Liver (tissue), 9 donors: ENCODE measurements around the gene PHB1. TPM values are rescaled to one million over a fixed set of nuclear protein-coding genes. Genes with fewer than 3 reads are reported as not detected.

ENCODE experiments used
- DNase-seq: peaks from one replicate; pipeline ENCODE4 v3.0.0-alpha.2; 2017; ENCODE audit warnings: low spot score
- H3K27ac ChIP-seq, 2 donors: one replicate each; pipeline ENCODE4 v1.7.0; 2013; ENCODE audit warnings: inconsistent platforms in 2 of 2, low read length in 2 of 2, control low read depth in 1 of 2, low read depth in 1 of 2, mild to moderate bottlenecking in 1 of 2
- H3K27me3 ChIP-seq, 4 donors: one replicate each; pipeline versions ENCODE4 v1.6.1 to v1.7.0; 2013; ENCODE audit warnings: low read length in 3 of 4, inconsistent platforms in 1 of 4, mild to moderate bottlenecking in 1 of 4, moderate library complexity in 1 of 4; ENCODE audit not compliant: control insufficient read depth in 4 of 4, insufficient read depth in 4 of 4
- H3K36me3 ChIP-seq, 4 donors: one replicate each; pipeline versions ENCODE4 v1.6.1 to v1.7.0; 2013; ENCODE audit warnings: low read length in 3 of 4, mild to moderate bottlenecking in 3 of 4, low read depth in 1 of 4, moderate library complexity in 1 of 4; ENCODE audit not compliant: control insufficient read depth in 4 of 4, insufficient read depth in 3 of 4
- H3K4me1 ChIP-seq, 4 donors: one replicate each; pipeline versions ENCODE4 v1.6.1 to v1.7.0; 2013; ENCODE audit warnings: low read length in 3 of 4, mild to moderate bottlenecking in 3 of 4, moderate library complexity in 1 of 4; ENCODE audit not compliant: control insufficient read depth in 4 of 4, insufficient read depth in 4 of 4
- H3K4me3 ChIP-seq, 3 donors: one replicate each; pipeline versions ENCODE4 v1.6.1 to v1.7.0; 2013; ENCODE audit warnings: low read length in 3 of 3, control low read depth in 1 of 3, low read depth in 1 of 3, mild to moderate bottlenecking in 1 of 3
- H3K9ac ChIP-seq, 2 donors: one replicate each; pipeline ENCODE4 v1.7.0; 2013; ENCODE audit warnings: low read length in 2 of 2, mild to moderate bottlenecking in 2 of 2, moderate library complexity in 2 of 2, control low read depth in 1 of 2, low read depth in 1 of 2
- H3K9me3 ChIP-seq, 4 donors: one replicate each; pipeline versions ENCODE4 v1.6.1 to v1.7.0; 2013; ENCODE audit warnings: low read length in 3 of 4; ENCODE audit not compliant: control insufficient read depth in 4 of 4
- ATF3 ChIP-seq: IDR thresholded peaks from 2 replicates; pipeline ENCODE4 v1.6.1; 2016; ENCODE audit warnings: antibody characterized with exemption
- CTCF ChIP-seq: fragments of 150-350 bp; IDR thresholded peaks from 2 replicates; pipeline ENCODE4 v1.5.1; 2017; ENCODE audit warnings: improper control_type of control experiment, low read depth, low read length; ENCODE audit not compliant: missing input control
- EGR1 ChIP-seq, 2 donors: IDR thresholded peaks; 2 replicates each; pipeline ENCODE4 v1.6.1; 2016 to 2018; ENCODE audit warnings: antibody characterized with exemption in 2 of 2, low read depth in 2 of 2
- FOXA1 ChIP-seq: IDR thresholded peaks from 2 replicates; pipeline ENCODE4 v1.6.1; 2016; ENCODE audit warnings: antibody characterized with exemption
- FOXA2 ChIP-seq: IDR thresholded peaks from 2 replicates; pipeline ENCODE4 v1.6.1; 2016; ENCODE audit warnings: antibody characterized with exemption
- GABPA ChIP-seq, 2 donors: IDR thresholded peaks in 1 of 2; conservative IDR thresholded peaks in 1 of 2; 2 replicates each; pipeline ENCODE4 v1.6.1; 2016; ENCODE audit warnings: antibody characterized with exemption in 2 of 2, mild to moderate bottlenecking in 1 of 2, moderate library complexity in 1 of 2
- HNF4A ChIP-seq, 2 donors: conservative IDR thresholded peaks; 2 replicates each; pipeline ENCODE4 v1.6.1; 2016; ENCODE audit warnings: antibody characterized with exemption in 2 of 2, mild to moderate bottlenecking in 2 of 2
- HNF4G ChIP-seq: IDR thresholded peaks from 2 replicates; pipeline ENCODE4 v1.6.1; 2016; ENCODE audit warnings: antibody characterized with exemption
- JUND ChIP-seq, 2 donors: IDR thresholded peaks; 2 replicates each; pipeline ENCODE4 v1.6.1; 2016; ENCODE audit warnings: antibody characterized with exemption in 2 of 2
- MAX ChIP-seq: IDR thresholded peaks from 2 replicates; pipeline ENCODE4 v1.6.1; 2016; ENCODE audit warnings: antibody characterized with exemption
- NR2F2 ChIP-seq: IDR thresholded peaks from 2 replicates; pipeline ENCODE4 v1.6.1; 2016; ENCODE audit warnings: antibody characterized with exemption
- RAD21 ChIP-seq, 2 donors: IDR thresholded peaks; 2 replicates each; pipeline ENCODE4 v1.6.1; 2016; ENCODE audit warnings: antibody characterized with exemption in 2 of 2, mild to moderate bottlenecking in 2 of 2
- REST ChIP-seq: IDR thresholded peaks from 2 replicates; pipeline ENCODE4 v1.6.1; 2016; ENCODE audit warnings: antibody characterized with exemption, mild to moderate bottlenecking
- RXRA ChIP-seq, 2 donors: IDR thresholded peaks; 2 replicates each; pipeline ENCODE4 v1.6.1; 2017 to 2018; ENCODE audit warnings: antibody characterized with exemption in 2 of 2, mild to moderate bottlenecking in 1 of 2
- SP1 ChIP-seq: IDR thresholded peaks from 2 replicates; pipeline ENCODE4 v1.6.1; 2018; ENCODE audit warnings: antibody characterized with exemption, mild to moderate bottlenecking
- TAF1 ChIP-seq: conservative IDR thresholded peaks from 2 replicates; pipeline ENCODE4 v1.6.1; 2016; ENCODE audit warnings: antibody characterized with exemption, mild to moderate bottlenecking
- YY1 ChIP-seq: IDR thresholded peaks from 2 replicates; pipeline ENCODE4 v1.6.1; 2016; ENCODE audit warnings: antibody characterized with exemption, mild to moderate bottlenecking
- ZBTB33 ChIP-seq: IDR thresholded peaks from 2 replicates; pipeline ENCODE4 v1.6.1; 2016; ENCODE audit warnings: antibody characterized with exemption
- WGBS: extraction: QIAGEN DNeasy Blood & Tissue Kit; methylation state at CpG from one replicate; pipeline ENCODE4 v1.1.7; 2013; 5-methylcytosine and 5-hydroxymethylcytosine counted together
- polyA plus RNA-seq, 2 donors: library from polyadenylated mRNA; stranded (reverse) in 1 of 2; unstranded in 1 of 2; fragments of 200-250 nt in 1 of 2; fragments of >200 nt in 1 of 2; fragmentation: Nextera tagmentation in 1 of 2; extraction: Ambion mirVana in 1 of 2; gene quantifications; one replicate each; pipeline versions ENCODE4 v1.2.1 to v1.2.3, GENCODE V29; 2013 to 2015
- total RNA-seq, 2 donors: library from RNA; depleted of rRNA; stranded (reverse); fragments of >200 nt; gene quantifications; one replicate each; pipeline ENCODE4 v1.2.3, GENCODE V29; 2014
- donor health status: healthy.
- donor health status: healthy.
- donor health status: healthy.
- donor health status: healthy.
- donor health status: healthy.

Gene PHB1
- total and polyA plus RNA-seq, 4 donors = 52.5 to 149 (median 98.5) TPM

- DNase-seq = no peak
- 72% methylated on average over 4 of the region's 4 CpGs for WGBS
- Histone ChIP-seq H3K36me3 (no peaks in the 10 kb centered on the region), H3K27ac (no peak overlapping the region), H3K27me3 (no peaks in the 10 kb centered on the region), H3K9me3 (no peaks in the 10 kb centered on the region), H3K9ac (no peak overlapping the region), H3K4me3 (no peak overlapping the region), H3K4me1 (no peaks in the 10 kb centered on the region)
- TF ChIP-seq CTCF = no peak
- no peak for TF ChIP-seq FOXA1
- TF ChIP-seq TAF1 = no peak
- TF ChIP-seq HNF4A (conservative IDR thresholded peaks at IDR 0.05) = no peak
- no peak for TF ChIP-seq RXRA (IDR thresholded peaks at IDR 0.05)
- TF ChIP-seq RAD21 (IDR thresholded peaks at IDR 0.05) = no peak
- no peak for TF ChIP-seq FOXA2
- TF ChIP-seq GABPA (IDR thresholded peaks at IDR 0.05 in 1 of 2, conservative IDR thresholded peaks at IDR 0.05 in 1 of 2) = no peak
- TF ChIP-seq HNF4G = no peak
- TF ChIP-seq JUND (IDR thresholded peaks at IDR 0.05) = no peak
- TF ChIP-seq ATF3 = no peak
- TF ChIP-seq SP1 = no peak
- TF ChIP-seq YY1 = no peak
- no peak for TF ChIP-seq MAX
- no peak for TF ChIP-seq NR2F2
- no peak for TF ChIP-seq REST
- no peak for TF ChIP-seq ZBTB33
- no peak for TF ChIP-seq EGR1 (IDR thresholded peaks at IDR 0.05; ENCODE audit: low read depth in 2 of 2)
Measured at GRCh38 chr17:49450181-49450580, 35.5 kb upstream of the PHB1 start.
